A673 (cell line): ENCODE measurements around the gene FRMPD4. TPM values are rescaled to one million over a fixed set of nuclear protein-coding genes. Genes with fewer than 3 reads are reported as not detected.
A peak's percentile ranks its signal among the peaks of the same experiment; 100 is the strongest.

Source experiments
- BruUV-seq: library from RNA; stranded (reverse); fragments of 400-500 nt; replicated peaks from 2 replicates; lab custom pipeline; 2021; lab: Mats Ljungman, UMichigan
- CTCF ChIA-PET: fragments of 300-600 bp; sonication (Branson Sonifier 250); formaldehyde crosslinking; loops from one replicate; lab custom pipeline; 2022; ENCODE audit warnings: antibody characterized with exemption; lab: Charles Lee
- POLR2A ChIA-PET: fragments of 300-600 bp; sonication (Branson Sonifier 250); formaldehyde crosslinking; loops from one replicate; lab custom pipeline; 2022; ENCODE audit warnings: antibody characterized with exemption; ENCODE audit not compliant: low non-redundant PET; lab: Charles Lee
- DNase-seq: peaks from one replicate; pipeline ENCODE4 v3.0.0-alpha.2; 2015; ENCODE audit warnings: low spot score
- H3K27ac ChIP-seq: fragments of 200-600 bp; sonication (generic); 2 replicates; pipeline ENCODE4 v1.5.1; 2016; ENCODE audit warnings: mixed run types, low read depth, mild to moderate bottlenecking, mixed read lengths, antibody characterized with exemption, low read length; ENCODE audit not compliant: poor library complexity, severe bottlenecking
- H3K27me3 ChIP-seq: fragments of 200-600 bp; sonication (generic); replicated peaks from 2 replicates; pipeline ENCODE4 v1.6.1; 2017; ENCODE audit warnings: mixed run types, low read depth, mild to moderate bottlenecking, mixed read lengths, antibody characterized with exemption, low read length; ENCODE audit not compliant: insufficient read depth, poor library complexity
- H3K36me3 ChIP-seq: fragments of 200-600 bp; sonication (generic); 2 replicates; pipeline ENCODE4 v1.6.1; 2016; ENCODE audit warnings: mixed run types, mild to moderate bottlenecking, mixed read lengths, antibody characterized with exemption, low read length; ENCODE audit not compliant: insufficient read depth, poor library complexity, severe bottlenecking
- H3K4me1 ChIP-seq: fragments of 200-600 bp; sonication (generic); 2 replicates; pipeline ENCODE4 v1.6.1; 2017; ENCODE audit warnings: mixed run types, mild to moderate bottlenecking, mixed read lengths, antibody characterized with exemption, low read length; ENCODE audit not compliant: insufficient read depth, poor library complexity, severe bottlenecking
- H3K4me3 ChIP-seq: fragments of 200-600 bp; sonication (generic); 2 replicates; pipeline ENCODE4 v1.5.1; 2016; ENCODE audit warnings: low read depth, mixed run types, mild to moderate bottlenecking, mixed read lengths, low read length; ENCODE audit not compliant: poor library complexity, severe bottlenecking
- H3K9me3 ChIP-seq: fragments of 200-600 bp; sonication (generic); 2 replicates; pipeline ENCODE4 v1.6.1; 2016; ENCODE audit warnings: mixed run types, low read depth, mild to moderate bottlenecking, mixed read lengths, antibody characterized with exemption, low read length; ENCODE audit not compliant: poor library complexity, severe bottlenecking
- EZH2 ChIP-seq: fragments of 200-600 bp; sonication (generic); IDR thresholded peaks from 2 replicates; pipeline ENCODE4 v1.6.1; 2017; ENCODE audit warnings: borderline replicate concordance, low read depth, mild to moderate bottlenecking, mixed read lengths, antibody characterized with exemption, low read length; ENCODE audit not compliant: poor library complexity, severe bottlenecking
- intact Hi-C: fragments of 100-400 bp; cut with micrococcal nuclease; formaldehyde crosslinking; loops from one replicate; pipeline ENCODE4 v1.10.0; 2022; ENCODE audit not compliant: unreplicated experiment
- total RNA-seq: library from RNA; stranded (reverse); gene quantifications from 2 replicates; pipeline ENCODE4 v1.2.3, GENCODE V29; 2021
- TF ChIP-seq, protein P1 (sequence below): fragments of 300-800, 200-600 bp; sonication (generic); conservative IDR thresholded peaks from 2 replicates; pipeline ENCODE4 v1.5.1; 2017; ENCODE audit warnings: low read depth, mild to moderate bottlenecking, antibody characterized with exemption, low read length, moderate library complexity, mixed read lengths

FRMPD4 gene
- total RNA-seq, 1 experiment from 2014 or later: not detected

- Histone ChIP-seq H3K9me3 (no peaks in the 10 kb centered on the region), H3K27ac (no peak overlapping the region), H3K4me1 (no peaks in the 10 kb centered on the region), H3K27me3 (peaks cover 51% of the 10 kb centered on the region), H3K4me3 (no peak overlapping the region), H3K36me3 (no peaks in the 10 kb centered on the region)
- no TSS peak for BruUV-seq
- intact Hi-C loops: no loop called here
- ChIA-PET POLR2A (no interaction called here), CTCF (interaction anchor here (0.6 to 0.9 kb wide), 8 partner anchors 10 to 1380 kb away, joined by 3 to 15 read pairs (median 4); partner anchors contain the start of gene PRPS2)
- peak; percentile 73 for DNase-seq
- TF ChIP-seq, protein P1, sequence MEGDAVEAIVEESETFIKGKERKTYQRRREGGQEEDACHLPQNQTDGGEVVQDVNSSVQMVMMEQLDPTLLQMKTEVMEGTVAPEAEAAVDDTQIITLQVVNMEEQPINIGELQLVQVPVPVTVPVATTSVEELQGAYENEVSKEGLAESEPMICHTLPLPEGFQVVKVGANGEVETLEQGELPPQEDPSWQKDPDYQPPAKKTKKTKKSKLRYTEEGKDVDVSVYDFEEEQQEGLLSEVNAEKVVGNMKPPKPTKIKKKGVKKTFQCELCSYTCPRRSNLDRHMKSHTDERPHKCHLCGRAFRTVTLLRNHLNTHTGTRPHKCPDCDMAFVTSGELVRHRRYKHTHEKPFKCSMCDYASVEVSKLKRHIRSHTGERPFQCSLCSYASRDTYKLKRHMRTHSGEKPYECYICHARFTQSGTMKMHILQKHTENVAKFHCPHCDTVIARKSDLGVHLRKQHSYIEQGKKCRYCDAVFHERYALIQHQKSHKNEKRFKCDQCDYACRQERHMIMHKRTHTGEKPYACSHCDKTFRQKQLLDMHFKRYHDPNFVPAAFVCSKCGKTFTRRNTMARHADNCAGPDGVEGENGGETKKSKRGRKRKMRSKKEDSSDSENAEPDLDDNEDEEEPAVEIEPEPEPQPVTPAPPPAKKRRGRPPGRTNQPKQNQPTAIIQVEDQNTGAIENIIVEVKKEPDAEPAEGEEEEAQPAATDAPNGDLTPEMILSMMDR: peak; percentile 93
- TF ChIP-seq EZH2: no peak
These were observed 633.3 kb downstream of the FRMPD4 start for GRCh38 chrX:12771445-12772069.
